MM.1S (cell line): ENCODE results near the gene CCDC77.

ENCODE experiments used
- CTCF ChIP-seq: fragments of 300-600 bp; sonication (generic); IDR thresholded peaks from 2 replicates; pipeline ENCODE4 v1.5.1; 2016; ENCODE audit warnings: antibody characterized with exemption, low read length, mixed read lengths
- EZH2 ChIP-seq: fragments of 300-600 bp; sonication (generic); optimal IDR thresholded peaks from 2 replicates; pipeline ENCODE3; 2017; ENCODE audit warnings: low read depth, mild to moderate bottlenecking, antibody characterized with exemption, low read length, mixed read lengths
- EZH2phosphoT487 ChIP-seq: fragments of 300-600 bp; sonication (generic); IDR thresholded peaks from 2 replicates; pipeline ENCODE4 v1.6.1; 2018; ENCODE audit warnings: antibody characterized with exemption, low read length

GRCh38 chr12:422526-422925 lies 21.1 kb downstream of the CCDC77 start:
- TF ChIP-seq CTCF: no peak
- no peak for TF ChIP-seq EZH2
- TF ChIP-seq EZH2phosphoT487: no peak
